SK-N-SH treated with all-trans-retinoic acid at 6 μM for 48 hours (cell line): ENCODE results near the gene RUNX3.
"Not testable (repeated sequence)": the region's sequence is repeated elsewhere in the genome, so short reads cannot be mapped to it uniquely, and the experiment has no call there.

ENCODE experiments used
- ATAC-seq: fragments of 200-7000 bp; cut with Tn5 transposase; 3 replicates; pipeline ENCODE4 v1.9.1; 2020; ENCODE audit warnings: mild to moderate bottlenecking, moderate library complexity
- ARNTL ChIP-seq: fragments of 450-650 bp; formaldehyde crosslinking; IDR thresholded peaks from 2 replicates; pipeline ENCODE4 v1.5.0; 2020; ENCODE audit warnings: low read depth, mild to moderate bottlenecking, moderate library complexity, borderline replicate concordance
- BACH2 ChIP-seq: fragments of 250-450 bp; sonication (Bioruptor Pico); IDR thresholded peaks from 2 replicates; pipeline ENCODE4 v1.9.0; 2021; ENCODE audit warnings: mild to moderate bottlenecking, borderline replicate concordance
- CREB5 ChIP-seq: fragments of 250-450 bp; sonication (Bioruptor Pico); IDR thresholded peaks from 2 replicates; pipeline ENCODE4 v1.5.1; 2020; ENCODE audit warnings: low read depth, mild to moderate bottlenecking, moderate library complexity
- CSDC2 ChIP-seq: fragments of 250-450 bp; sonication (Bioruptor Pico); IDR thresholded peaks from 2 replicates; pipeline ENCODE4 v1.5.0; 2020; ENCODE audit warnings: mild to moderate bottlenecking, moderate library complexity
- CSRNP3 ChIP-seq: fragments of 250-450 bp; sonication (Bioruptor Pico); IDR thresholded peaks from 2 replicates; pipeline ENCODE4 v1.5.1; 2021; ENCODE audit warnings: mild to moderate bottlenecking, moderate library complexity
- GLIS3 ChIP-seq: fragments of 250-450 bp; sonication (Bioruptor Pico); IDR thresholded peaks from 2 replicates; pipeline ENCODE4 v1.5.0; 2020; ENCODE audit warnings: mild to moderate bottlenecking, moderate library complexity
- ISL1 ChIP-seq: fragments of 250-450 bp; sonication (Bioruptor Pico); IDR thresholded peaks from 2 replicates; pipeline ENCODE4 v2.1.2; 2022; ENCODE audit warnings: mild to moderate bottlenecking, moderate library complexity
- OSR1 ChIP-seq: fragments of 250-450 bp; sonication (Bioruptor Pico); IDR thresholded peaks from 2 replicates; pipeline ENCODE4 v1.8.0; 2022; ENCODE audit warnings: moderate library complexity, mild to moderate bottlenecking, inconsistent platforms
- POU6F1 ChIP-seq: fragments of 250-450 bp; sonication (Bioruptor Pico); IDR thresholded peaks from 2 replicates; pipeline ENCODE4 v1.8.0; 2021; ENCODE audit warnings: low read depth, mild to moderate bottlenecking, moderate library complexity, borderline replicate concordance
- PPARA ChIP-seq: fragments of 250-450 bp; sonication (Bioruptor Pico); IDR thresholded peaks from 2 replicates; pipeline ENCODE4 v1.5.0; 2020; ENCODE audit warnings: mild to moderate bottlenecking, borderline replicate concordance
- SNAI2 ChIP-seq: fragments of 250-450 bp; sonication (Bioruptor Pico); IDR thresholded peaks from 2 replicates; pipeline ENCODE4 v1.5.0; 2020; ENCODE audit warnings: mild to moderate bottlenecking, moderate library complexity
- TCF4 ChIP-seq: fragments of 250-450 bp; sonication (Bioruptor Pico); IDR thresholded peaks from 2 replicates; pipeline ENCODE4 v1.8.0; 2021; ENCODE audit warnings: mild to moderate bottlenecking, moderate library complexity, borderline replicate concordance
- TSHZ2 ChIP-seq: fragments of 250-450 bp; sonication (Bioruptor Pico); IDR thresholded peaks from 2 replicates; pipeline ENCODE4 v1.5.0; 2020; ENCODE audit warnings: mild to moderate bottlenecking, moderate library complexity
- ZFP3 ChIP-seq: fragments of 250-450 bp; sonication (Bioruptor Pico); IDR thresholded peaks from 2 replicates; pipeline ENCODE4 v1.5.0; 2020; ENCODE audit warnings: mild to moderate bottlenecking, moderate library complexity
- ZNF565 ChIP-seq: fragments of 450-650 bp; formaldehyde crosslinking; conservative IDR thresholded peaks from 2 replicates; pipeline ENCODE4 v1.5.0; 2020; ENCODE audit warnings: low read depth, mild to moderate bottlenecking, moderate library complexity
- ZNF70 ChIP-seq: fragments of 450-650 bp; formaldehyde crosslinking; IDR thresholded peaks from 2 replicates; pipeline ENCODE4 v1.5.0; 2020; ENCODE audit warnings: mild to moderate bottlenecking, moderate library complexity
- ZNF8 ChIP-seq: fragments of 450-650 bp; formaldehyde crosslinking; IDR thresholded peaks from 2 replicates; pipeline ENCODE4 v1.5.0; 2020; ENCODE audit warnings: mild to moderate bottlenecking, moderate library complexity

The RUNX3 gene

GRCh38 chr1:24908591-24909259 is 21.4 kb downstream of the RUNX3 start (continued):
- TF ChIP-seq TCF4 (CRISPR knock-in tag) (no peak), SNAI2 (CRISPR knock-in tag) (no peak)

GRCh38 chr1:24907587-24908294 is 22.3 kb downstream of the RUNX3 start:
- not testable (repeated sequence) for ATAC-seq

- ATAC-seq, result no peak
- TF ChIP-seq ZNF70 (CRISPR knock-in tag), result no peak
- no peak for TF ChIP-seq ARNTL (CRISPR knock-in tag)
- TF ChIP-seq PPARA (CRISPR knock-in tag), result no peak
- no peak for TF ChIP-seq BACH2 (CRISPR knock-in tag)
- no peak for TF ChIP-seq CSDC2 (CRISPR knock-in tag)
- no peak for TF ChIP-seq CSRNP3 (CRISPR knock-in tag)
- no peak for TF ChIP-seq ZFP3 (CRISPR knock-in tag)
- no peak for TF ChIP-seq TCF4 (CRISPR knock-in tag)
- no peak for TF ChIP-seq OSR1 (CRISPR knock-in tag)
- TF ChIP-seq ISL1 (CRISPR knock-in tag), result no peak
- no peak for TF ChIP-seq GLIS3 (CRISPR knock-in tag)
- no peak for TF ChIP-seq CREB5 (CRISPR knock-in tag)
- no peak for TF ChIP-seq ZNF8
Observed at GRCh38 chr1:24906760-24907490, 23.2 kb downstream of the RUNX3 start.

GRCh38 chr1:24905979-24906720 is 23.9 kb downstream of the RUNX3 start:
- TF ChIP-seq SNAI2 (CRISPR knock-in tag), result no peak
- no peak for TF ChIP-seq ISL1 (CRISPR knock-in tag)
- ATAC-seq, result no peak

GRCh38 chr1:24905355-24905978 is 24.6 kb downstream of the RUNX3 start:
- no peak; the same call in 2 of the 3 replicates for ATAC-seq
- no peak for TF ChIP-seq TSHZ2 (CRISPR knock-in tag)
- no peak for TF ChIP-seq POU6F1 (CRISPR knock-in tag)
- TF ChIP-seq ZFP3 (CRISPR knock-in tag), result no peak
- TF ChIP-seq ZNF565, result no peak
- TF ChIP-seq ARNTL (CRISPR knock-in tag), result no peak
- TF ChIP-seq, all 23 proteins: peak for 0
